Tibial nerve (tissue), 4 donors: ENCODE data around the gene ACVR1B. TPM values are rescaled to one million over a fixed set of nuclear protein-coding genes. Genes with fewer than 3 reads are reported as not detected.

Source experiments
- DNase-seq, 2 donors: peaks; one replicate each; pipeline ENCODE4 v3.0.0-alpha.2; 2019; ENCODE audit warnings: low spot score in 2 of 2
- H3K27ac ChIP-seq, 4 donors: fragments of 200-600 bp; sonication (generic) in 3 of 4; one replicate each; pipeline ENCODE4 v1.5.1; 2017 to 2019; ENCODE audit warnings: mild to moderate bottlenecking in 1 of 4
- H3K27me3 ChIP-seq, 2 donors: fragments of 200-600 bp; sonication (generic) in 1 of 2; one replicate each; pipeline versions ENCODE4 v1.5.1 to v1.6.0; 2017 to 2019
- H3K36me3 ChIP-seq, 3 donors: fragments of 200-600 bp; sonication (generic); one replicate each; pipeline ENCODE4 v1.5.1; 2018 to 2019
- H3K4me1 ChIP-seq, 4 donors: fragments of 200-600 bp; sonication (generic) in 3 of 4; one replicate each; pipeline ENCODE4 v1.5.1; 2017 to 2019
- H3K4me3 ChIP-seq, 4 donors: fragments of 200-600 bp; sonication (generic) in 3 of 4; one replicate each; pipeline ENCODE4 v1.5.1; 2017 to 2019; ENCODE audit warnings: mild to moderate bottlenecking in 1 of 4, moderate library complexity in 1 of 4
- H3K9me3 ChIP-seq, 4 donors: fragments of 200-600 bp; sonication (generic) in 3 of 4; one replicate each; pipeline ENCODE4 v1.5.1; 2017 to 2019
- EP300 ChIP-seq, 2 donors: sonication (generic); formaldehyde crosslinking; IDR thresholded peaks; one replicate each; pipeline ENCODE4 v1.6.1; 2017; ENCODE audit warnings: antibody characterized with exemption in 2 of 2, mild to moderate bottlenecking in 1 of 2
- POLR2A ChIP-seq, 2 donors: fragments of 450-650 bp; IDR thresholded peaks; one replicate each; pipeline ENCODE4 v1.6.1; 2017; ENCODE audit warnings: antibody characterized with exemption in 2 of 2, mild to moderate bottlenecking in 2 of 2, moderate library complexity in 2 of 2
- WGBS, 2 donors: methylation state at CpG; one replicate each; pipeline ENCODE4 v1.1.5; 2018; 5-methylcytosine and 5-hydroxymethylcytosine counted together
- total RNA-seq, 4 donors: library from RNA; depleted of rRNA; stranded (reverse); fragments of >200 nt; gene quantifications; one replicate each; pipeline ENCODE4 v1.1.0, GENCODE V29; 2016
- TF ChIP-seq, protein P1 (sequence below), 5 experiments: fragments of 200-600 bp in 3 of 5; fragments of 450-650 bp in 2 of 5; sonication (generic) in 3 of 5; IDR thresholded peaks; one replicate each; pipeline ENCODE4 v1.5.1; 2016 to 2019; ENCODE audit warnings: antibody characterized with exemption in 5 of 5, mild to moderate bottlenecking in 3 of 5, moderate library complexity in 2 of 5

The ACVR1B gene
- total RNA-seq, 4 donors from 2014 or later = 11.6 to 19.8 (median 17.1) TPM

DNA sequence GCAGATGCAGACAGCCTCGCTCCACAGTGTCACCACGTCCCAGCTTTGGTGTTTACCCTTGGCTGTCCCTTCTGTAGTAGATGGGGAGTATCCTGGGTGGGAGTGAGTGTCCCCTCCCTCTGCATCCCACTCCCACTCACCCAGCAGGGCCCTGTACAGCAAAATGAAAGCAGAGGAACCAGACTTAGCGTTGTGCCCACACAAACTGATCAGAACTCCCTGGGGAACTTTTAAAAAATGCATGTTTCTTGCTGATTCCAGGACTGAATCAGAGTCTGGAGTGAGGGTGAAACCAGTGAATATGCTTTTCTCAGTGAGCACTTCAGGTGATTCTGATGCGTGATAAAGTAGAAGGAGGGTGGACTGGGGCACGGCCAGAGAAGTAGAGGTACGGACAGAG is 41.3 kb upstream of the ACVR1B start:
- Histone ChIP-seq H3K27me3 (peaks cover 0 to 15% of the 10 kb centered on the region in 2 donors), H3K27ac (peak overlapping the region in 3 of 4 donors; percentile 45 to 72 (median 67)), H3K36me3 (peaks cover 0 to 3% (median 0%) of the 10 kb centered on the region in 3 donors), H3K4me3 (no peak overlapping the region), H3K4me1 (peaks cover 0 to 95% (median 30%) of the 10 kb centered on the region in 4 donors), H3K9me3 (no peaks in the 10 kb centered on the region)
- DNase-seq = no peak
- TF ChIP-seq EP300 (IDR thresholded peaks at IDR 0.05) = no peak
- TF ChIP-seq POLR2A (IDR thresholded peaks at IDR 0.05) = no peak
- TF ChIP-seq, protein P1, sequence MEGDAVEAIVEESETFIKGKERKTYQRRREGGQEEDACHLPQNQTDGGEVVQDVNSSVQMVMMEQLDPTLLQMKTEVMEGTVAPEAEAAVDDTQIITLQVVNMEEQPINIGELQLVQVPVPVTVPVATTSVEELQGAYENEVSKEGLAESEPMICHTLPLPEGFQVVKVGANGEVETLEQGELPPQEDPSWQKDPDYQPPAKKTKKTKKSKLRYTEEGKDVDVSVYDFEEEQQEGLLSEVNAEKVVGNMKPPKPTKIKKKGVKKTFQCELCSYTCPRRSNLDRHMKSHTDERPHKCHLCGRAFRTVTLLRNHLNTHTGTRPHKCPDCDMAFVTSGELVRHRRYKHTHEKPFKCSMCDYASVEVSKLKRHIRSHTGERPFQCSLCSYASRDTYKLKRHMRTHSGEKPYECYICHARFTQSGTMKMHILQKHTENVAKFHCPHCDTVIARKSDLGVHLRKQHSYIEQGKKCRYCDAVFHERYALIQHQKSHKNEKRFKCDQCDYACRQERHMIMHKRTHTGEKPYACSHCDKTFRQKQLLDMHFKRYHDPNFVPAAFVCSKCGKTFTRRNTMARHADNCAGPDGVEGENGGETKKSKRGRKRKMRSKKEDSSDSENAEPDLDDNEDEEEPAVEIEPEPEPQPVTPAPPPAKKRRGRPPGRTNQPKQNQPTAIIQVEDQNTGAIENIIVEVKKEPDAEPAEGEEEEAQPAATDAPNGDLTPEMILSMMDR (IDR thresholded peaks at IDR 0.05) = no peak
- WGBS, 2 donors = 61 to 65% methylated on average over 6 of the region's 6 CpGs

DNA sequence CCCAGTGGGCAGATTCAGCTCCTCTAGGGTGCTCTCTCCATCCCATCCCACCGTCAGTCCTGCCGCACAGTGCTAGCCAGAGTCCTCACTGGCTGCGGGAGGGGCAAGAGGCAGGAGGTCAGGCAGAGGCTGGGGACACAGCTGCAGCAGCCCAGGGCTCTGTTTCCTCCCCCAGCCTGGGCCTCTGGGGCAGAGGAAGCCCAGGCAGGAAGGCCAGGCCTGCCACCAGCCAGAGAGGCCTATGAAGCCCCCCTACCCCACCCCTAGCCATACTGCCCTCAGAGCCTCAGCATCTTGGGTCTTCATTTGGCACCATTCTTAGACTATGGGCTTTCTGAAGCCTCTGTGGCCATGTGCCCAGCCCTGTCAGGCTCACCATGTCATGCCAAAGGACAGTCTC is 40.8 kb upstream of the ACVR1B start:
- DNase-seq = no peak
- H3K9me3 ChIP-seq = no peaks in the 10 kb centered on the region
- WGBS, 2 donors = 42 to 67% methylated on average over 3 of the region's 3 CpGs
- H3K36me3 ChIP-seq = peaks cover 0 to 9% (median 0%) of the 10 kb centered on the region in 3 donors
- H3K27me3 ChIP-seq = peaks cover 0 to 15% of the 10 kb centered on the region in 2 donors
- peak overlapping the region in 3 of 4 donors; percentile 45 to 72 (median 67) for H3K27ac ChIP-seq
- H3K4me1 ChIP-seq = peaks cover 0 to 95% (median 26%) of the 10 kb centered on the region in 4 donors
- H3K4me3 ChIP-seq = no peak overlapping the region
- TF ChIP-seq POLR2A (IDR thresholded peaks at IDR 0.05) = no peak
- TF ChIP-seq, protein P1 (IDR thresholded peaks at IDR 0.05) = no peak
- no peak for TF ChIP-seq EP300 (IDR thresholded peaks at IDR 0.05)

DNA sequence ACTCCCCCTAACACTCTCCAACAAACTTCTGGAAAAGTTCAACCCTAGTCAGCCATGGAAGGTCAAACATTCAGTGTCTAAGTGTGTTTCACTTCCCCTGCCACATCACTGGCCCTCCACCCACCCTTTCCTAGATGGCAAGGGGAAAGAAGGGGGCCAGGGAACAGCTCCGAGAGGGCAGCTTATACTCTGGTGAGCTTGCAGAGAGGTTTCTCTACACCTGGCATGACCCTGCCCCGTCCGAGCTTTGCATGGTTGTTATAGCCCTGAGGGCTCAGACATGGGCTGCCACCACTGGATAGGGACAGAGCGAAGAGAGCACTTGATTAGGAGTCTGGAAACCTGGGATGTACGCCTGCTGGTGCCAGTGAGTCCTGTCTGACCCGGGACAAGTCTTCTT is 40.2 kb upstream of the ACVR1B start:
- Histone ChIP-seq H3K4me3 (no peak overlapping the region), H3K27ac (peak overlapping the region in 3 of 4 donors; percentile 45 to 72 (median 67)), H3K27me3 (peaks cover 0 to 15% of the 10 kb centered on the region in 2 donors)

DNA sequence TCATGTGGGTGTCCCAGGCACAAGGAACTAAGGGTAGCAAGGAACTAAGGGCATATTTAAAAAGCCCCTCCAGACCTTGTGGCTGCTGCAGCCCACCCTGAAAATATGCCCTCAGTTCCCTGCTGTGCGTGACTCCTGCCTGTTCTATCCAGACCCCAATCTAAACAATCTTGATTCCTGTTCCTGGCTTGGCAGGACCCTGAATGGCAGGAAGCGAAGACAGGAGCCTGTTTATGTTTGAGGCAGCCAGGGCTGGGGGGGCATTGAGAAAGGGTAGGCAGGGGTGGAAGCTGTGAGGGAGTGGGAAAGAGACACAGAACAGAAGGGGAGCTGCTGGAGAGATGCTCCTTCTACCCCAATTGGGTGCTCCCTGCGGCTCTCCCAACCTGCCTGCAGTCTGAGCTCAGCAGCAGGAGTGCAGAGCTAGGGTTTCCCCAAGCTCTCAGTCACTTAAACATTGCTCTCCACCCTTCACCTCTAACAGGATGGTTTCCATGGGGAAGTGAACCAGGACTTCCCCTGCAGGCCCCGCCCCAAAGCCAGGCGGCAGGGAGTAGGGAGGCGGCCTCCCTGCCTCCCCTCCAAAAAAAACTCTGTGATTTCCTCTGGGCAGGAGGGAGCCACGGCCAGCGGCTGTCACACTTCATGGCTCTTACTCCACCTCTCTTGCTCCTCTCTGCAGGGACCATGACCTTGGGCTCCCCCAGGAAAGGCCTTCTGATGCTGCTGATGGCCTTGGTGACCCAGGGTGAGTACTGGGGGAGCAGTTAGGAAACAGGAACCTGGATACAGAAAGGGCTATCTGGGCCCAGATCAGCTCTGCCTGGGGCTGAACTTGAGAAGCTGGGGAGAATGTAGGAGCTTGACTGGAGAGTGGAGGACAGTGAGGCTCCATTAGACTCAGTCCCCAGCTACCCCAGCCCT is 39.4 kb upstream of the ACVR1B start:
- Histone ChIP-seq H3K4me3 (peak overlapping the region in 1 of 4 donors; percentile 19), H3K36me3 (peaks cover 0 to 14% (median 0%) of the 10 kb centered on the region in 3 donors), H3K27me3 (peaks cover 0 to 8% of the 10 kb centered on the region in 2 donors), H3K27ac (peak overlapping the region in 3 of 4 donors; percentile 45 to 72 (median 67)), H3K4me1 (peaks cover 0 to 82% (median 23%) of the 10 kb centered on the region in 4 donors), H3K9me3 (no peaks in the 10 kb centered on the region)
- TF ChIP-seq, protein P1 (IDR thresholded peaks at IDR 0.05) = no peak
- no peak for TF ChIP-seq POLR2A (IDR thresholded peaks at IDR 0.05)
- peak in 1 of 2 donors; percentile 20 for TF ChIP-seq EP300 (IDR thresholded peaks at IDR 0.05)
- no peak for DNase-seq
- WGBS, 2 donors = 52 to 54% methylated on average over 8 of the region's 8 CpGs

More for the DNA sequence above, 40.2 kb upstream of the ACVR1B start:
- 72 to 73% methylated on average over 5 to 6 of the region's 6 CpGs for WGBS, 2 donors
- peaks cover 0 to 14% (median 0%) of the 10 kb centered on the region in 3 donors for H3K36me3 ChIP-seq
- DNase-seq = no peak
- H3K4me1 ChIP-seq = peaks cover 0 to 90% (median 25%) of the 10 kb centered on the region in 4 donors
- no peaks in the 10 kb centered on the region for H3K9me3 ChIP-seq
- TF ChIP-seq, protein P1 (IDR thresholded peaks at IDR 0.05) = no peak
- TF ChIP-seq EP300 (IDR thresholded peaks at IDR 0.05) = no peak
- no peak for TF ChIP-seq POLR2A (IDR thresholded peaks at IDR 0.05)
